Activated CD8-positive, alpha-beta memory T cell treated with anti-CD3 and anti-CD28 coated beads, Interleukin-2, amount 10 ng/mL, durations not matched to agents 7 days and 5 days (primary cell): ENCODE measurements around the gene CYP46A1. TPM values are rescaled to one million over a fixed set of nuclear protein-coding genes. Genes with fewer than 3 reads are reported as not detected.

Source experiments
- ATAC-seq: fragments of 150-1000 bp; cut with Tn5 transposase; one replicate; pipeline ENCODE4 v1.10.0; 2021; ENCODE audit warnings: moderate library complexity
- CTCF ChIA-PET: fragments of 350-600 bp; sonication (Branson Sonifier 250); formaldehyde crosslinking; loops from one replicate; lab custom pipeline; 2021; ENCODE audit warnings: antibody characterized with exemption; lab: Charles Lee
- DNase-seq: peaks from one replicate; pipeline ENCODE4 v3.0.0-alpha.2; 2020
- H3K27ac Mint-ChIP-seq: one replicate; pipeline ENCODE4 v1.8.0; 2021; ENCODE audit warnings: mild to moderate bottlenecking, mixed read lengths
- H3K27me3 Mint-ChIP-seq: one replicate; pipeline ENCODE4 v1.8.0; 2021; ENCODE audit warnings: mixed read lengths
- H3K36me3 Mint-ChIP-seq: one replicate; pipeline ENCODE4 v1.8.0; 2021; ENCODE audit warnings: mild to moderate bottlenecking, mixed read lengths
- H3K4me1 Mint-ChIP-seq: one replicate; pipeline ENCODE4 v1.8.0; 2021; ENCODE audit warnings: mixed read lengths
- H3K4me3 Mint-ChIP-seq: one replicate; pipeline ENCODE4 v1.8.0; 2021; ENCODE audit warnings: mild to moderate bottlenecking, moderate library complexity, mixed read lengths
- H3K9me3 Mint-ChIP-seq: one replicate; pipeline ENCODE4 v1.8.0; 2022; ENCODE audit warnings: low read depth, mixed read lengths
- total RNA-seq, 2 experiments: library from RNA; stranded (reverse); gene quantifications; one replicate each; pipeline ENCODE4 v1.2.3, GENCODE V29; 2021

Gene CYP46A1
- total RNA-seq, 2 experiments from 2014 or later = 0.15 TPM; not detected in 1

DNA sequence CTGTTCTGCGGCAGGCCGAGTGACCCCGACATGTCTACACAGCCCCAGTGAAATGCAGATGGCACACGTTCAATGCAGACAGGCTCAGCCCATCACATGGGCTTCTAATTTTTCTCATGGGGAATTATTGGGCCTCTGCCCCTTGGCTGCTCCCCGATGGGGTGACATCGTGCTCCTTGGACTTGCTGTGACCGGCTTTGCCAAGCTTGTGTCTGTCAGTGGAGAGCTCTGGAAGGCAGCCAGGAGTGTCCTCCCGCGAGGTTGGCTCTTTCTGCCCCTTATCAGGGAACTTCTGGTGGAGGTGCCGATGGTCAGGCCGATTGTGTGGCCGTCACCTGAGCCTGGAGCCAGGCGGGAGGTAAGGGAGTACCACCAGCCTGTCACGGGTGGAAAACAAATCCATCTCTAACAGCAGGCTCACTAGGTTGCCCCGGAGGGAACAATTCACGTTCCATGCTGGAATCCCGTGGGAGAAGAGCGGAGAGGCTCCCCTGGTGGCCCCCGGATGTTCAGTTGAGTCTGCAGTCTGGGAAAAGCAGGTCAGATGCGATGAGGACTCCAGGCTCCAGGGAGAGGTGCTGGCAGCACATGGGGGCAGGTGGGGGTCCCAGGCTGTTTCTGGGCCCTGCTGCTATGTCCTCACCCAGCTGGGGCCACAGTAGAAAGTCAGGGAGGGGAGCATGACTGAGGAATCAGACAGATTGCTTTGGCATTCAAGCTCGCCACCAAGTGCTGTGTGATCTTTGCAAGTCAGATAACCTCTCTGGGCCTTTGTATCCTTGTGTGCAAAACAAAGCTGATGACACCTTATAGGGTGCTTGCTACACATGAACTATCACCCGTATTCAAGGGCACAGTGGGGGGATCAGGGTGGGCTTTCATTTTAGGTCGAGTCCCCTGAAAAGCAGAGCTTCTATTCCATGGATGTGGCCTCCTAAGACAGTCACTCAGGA lies 65.9 kb downstream of the CYP46A1 start:
- peaks cover 37% of the 10 kb centered on the region for H3K27me3 Mint-ChIP-seq
- H3K4me1 Mint-ChIP-seq = peaks cover 19% of the 10 kb centered on the region
- no peaks in the 10 kb centered on the region for H3K9me3 Mint-ChIP-seq
- H3K27ac Mint-ChIP-seq = no peak overlapping the region
- H3K36me3 Mint-ChIP-seq = no peaks in the 10 kb centered on the region
- no peak for DNase-seq
- H3K4me3 Mint-ChIP-seq = no peak overlapping the region
- ATAC-seq = no peak
- CTCF ChIA-PET = interaction anchor here (1.5 kb wide), 1 partner anchor 20 kb away, joined by 7 read pairs; no protein-coding TSS in a partner anchor

DNA sequence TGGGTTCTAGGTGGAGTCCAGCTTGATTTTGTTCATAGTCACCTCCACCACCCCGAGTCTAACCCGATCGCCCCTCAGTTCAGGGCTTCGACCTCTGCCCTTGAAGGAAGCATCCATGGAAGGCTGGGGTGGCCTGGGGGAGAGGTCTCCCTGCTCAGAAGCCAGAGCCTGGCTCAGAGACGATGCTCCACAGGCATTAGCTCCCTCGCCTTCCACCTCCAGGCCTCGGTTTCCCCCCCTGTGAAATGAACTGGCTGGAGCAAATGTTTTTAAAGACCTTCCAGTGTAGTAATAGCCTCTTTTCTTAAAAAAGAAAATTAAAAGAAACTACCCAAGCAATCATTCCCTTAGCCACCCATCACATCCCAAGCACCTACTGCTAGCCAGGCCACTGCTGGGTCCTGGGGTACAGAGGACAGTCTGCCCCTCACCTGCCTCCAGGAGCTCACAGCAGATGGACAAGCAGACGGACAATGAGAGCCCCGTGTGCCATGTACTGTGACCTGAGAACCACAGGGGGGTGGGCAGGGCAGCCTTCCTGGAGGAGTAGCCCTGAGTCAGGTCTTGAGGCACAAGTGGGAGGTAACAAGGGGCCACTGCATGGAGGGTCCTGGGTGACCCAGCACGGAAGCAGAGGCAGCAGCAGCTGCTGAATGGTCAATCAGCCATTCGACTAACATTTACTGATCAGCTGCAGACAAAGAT lies 66.8 kb downstream of the CYP46A1 start:
- CTCF ChIA-PET = interaction anchor here (1.0 to 1.5 kb wide), 2 partner anchors 20 to 21 kb away, joined by 3 to 7 read pairs; no protein-coding TSS in a partner anchor

DNA sequence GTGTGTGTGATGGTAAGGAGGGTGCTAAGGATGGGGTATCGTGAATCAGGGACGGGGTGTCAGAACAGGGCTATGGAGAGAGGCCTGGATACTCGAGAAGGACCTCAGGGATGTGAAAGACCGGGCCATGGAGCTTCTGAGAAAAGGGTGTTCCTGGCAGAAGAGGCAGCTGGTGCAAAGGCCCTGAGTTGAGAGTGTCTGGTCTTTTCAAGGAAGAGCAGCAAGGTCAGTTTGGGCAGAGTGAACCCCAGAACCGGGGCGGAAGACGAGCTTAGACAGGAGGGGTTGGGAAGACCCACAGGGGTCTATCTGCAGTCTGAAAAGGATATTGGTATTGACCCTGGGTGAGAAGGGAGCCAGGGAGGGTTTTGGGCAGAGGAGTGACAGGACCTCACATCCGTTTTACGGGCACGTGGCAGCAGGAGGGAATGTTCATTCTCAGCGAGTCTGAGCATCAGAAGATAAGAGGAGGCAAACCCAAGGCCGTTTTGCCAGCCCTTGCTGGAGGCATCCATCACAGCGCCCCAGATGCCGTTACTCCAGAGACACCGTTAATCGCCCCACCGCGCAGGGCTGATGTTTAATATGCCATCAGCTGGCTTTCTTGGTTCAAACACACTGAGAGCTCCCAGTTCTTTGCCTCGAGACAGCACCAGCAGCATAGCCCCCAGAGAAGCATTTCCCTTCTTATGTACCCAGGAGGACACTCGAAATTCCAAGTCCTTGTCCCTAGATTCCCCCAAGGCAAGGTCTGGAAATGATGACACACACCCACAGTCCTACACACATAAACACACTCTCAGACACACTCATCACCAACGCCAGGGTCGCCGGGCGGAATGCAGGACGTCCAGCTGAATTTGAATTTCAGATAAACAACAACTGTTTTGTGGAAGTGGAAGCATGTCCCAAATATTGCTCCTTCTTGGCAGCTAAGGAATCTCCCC lies 67.7 kb downstream of the CYP46A1 start:
- no peaks in the 10 kb centered on the region for H3K9me3 Mint-ChIP-seq
- DNase-seq = no peak
- H3K36me3 Mint-ChIP-seq = no peaks in the 10 kb centered on the region
- H3K4me3 Mint-ChIP-seq = no peak overlapping the region
- no peak for ATAC-seq
- peaks cover 30% of the 10 kb centered on the region for H3K27me3 Mint-ChIP-seq
- CTCF ChIA-PET = interaction anchor here (1.0 kb wide), 1 partner anchor 21 kb away, joined by 3 read pairs; no protein-coding TSS in a partner anchor
- H3K27ac Mint-ChIP-seq = no peak overlapping the region
- peaks cover 19% of the 10 kb centered on the region for H3K4me1 Mint-ChIP-seq

More for the DNA sequence above, 66.8 kb downstream of the CYP46A1 start:
- Mint-ChIP-seq H3K4me1 (peaks cover 19% of the 10 kb centered on the region), H3K27me3 (peaks cover 32% of the 10 kb centered on the region), H3K36me3 (no peaks in the 10 kb centered on the region), H3K9me3 (no peaks in the 10 kb centered on the region), H3K27ac (no peak overlapping the region), H3K4me3 (no peak overlapping the region)
- DNase-seq (no peak), ATAC-seq (no peak)

DNA sequence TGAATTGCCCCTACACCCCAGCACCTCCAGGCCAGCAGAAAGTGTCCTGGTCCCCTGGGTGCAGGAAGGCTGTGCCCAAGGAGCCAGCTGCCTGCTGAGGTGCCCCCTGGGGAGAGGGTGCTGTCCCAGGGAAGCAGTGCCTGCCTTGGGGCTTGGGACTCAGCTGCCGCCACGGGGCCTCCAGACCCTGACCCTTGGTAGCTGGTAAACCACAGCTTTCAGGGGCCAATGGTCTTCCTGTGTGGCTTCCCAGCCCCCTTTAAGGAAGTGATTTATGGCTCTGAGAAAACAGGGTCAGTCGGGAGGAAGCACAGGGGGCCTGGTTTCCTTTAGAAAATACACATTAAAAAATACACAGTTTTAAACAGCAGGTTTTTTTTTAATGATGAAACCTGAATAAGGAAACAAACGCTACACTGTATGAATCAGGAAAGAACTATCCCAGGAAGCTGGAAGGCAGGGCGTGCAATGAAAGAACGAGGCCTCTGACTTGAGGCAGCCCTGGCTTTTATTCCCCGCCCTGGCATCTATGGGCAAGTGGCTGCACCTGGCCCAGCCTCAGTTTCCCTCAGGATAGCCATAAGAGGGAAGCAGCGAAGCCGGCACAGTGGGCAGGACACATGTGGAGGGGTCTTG lies 68.5 kb downstream of the CYP46A1 start:
- ATAC-seq (no peak), DNase-seq (no peak)
- Mint-ChIP-seq H3K4me1 (peaks cover 19% of the 10 kb centered on the region), H3K27ac (no peak overlapping the region), H3K9me3 (no peaks in the 10 kb centered on the region), H3K36me3 (no peaks in the 10 kb centered on the region), H3K27me3 (peaks cover 30% of the 10 kb centered on the region), H3K4me3 (no peak overlapping the region)
- CTCF ChIA-PET = no interaction called here

DNA sequence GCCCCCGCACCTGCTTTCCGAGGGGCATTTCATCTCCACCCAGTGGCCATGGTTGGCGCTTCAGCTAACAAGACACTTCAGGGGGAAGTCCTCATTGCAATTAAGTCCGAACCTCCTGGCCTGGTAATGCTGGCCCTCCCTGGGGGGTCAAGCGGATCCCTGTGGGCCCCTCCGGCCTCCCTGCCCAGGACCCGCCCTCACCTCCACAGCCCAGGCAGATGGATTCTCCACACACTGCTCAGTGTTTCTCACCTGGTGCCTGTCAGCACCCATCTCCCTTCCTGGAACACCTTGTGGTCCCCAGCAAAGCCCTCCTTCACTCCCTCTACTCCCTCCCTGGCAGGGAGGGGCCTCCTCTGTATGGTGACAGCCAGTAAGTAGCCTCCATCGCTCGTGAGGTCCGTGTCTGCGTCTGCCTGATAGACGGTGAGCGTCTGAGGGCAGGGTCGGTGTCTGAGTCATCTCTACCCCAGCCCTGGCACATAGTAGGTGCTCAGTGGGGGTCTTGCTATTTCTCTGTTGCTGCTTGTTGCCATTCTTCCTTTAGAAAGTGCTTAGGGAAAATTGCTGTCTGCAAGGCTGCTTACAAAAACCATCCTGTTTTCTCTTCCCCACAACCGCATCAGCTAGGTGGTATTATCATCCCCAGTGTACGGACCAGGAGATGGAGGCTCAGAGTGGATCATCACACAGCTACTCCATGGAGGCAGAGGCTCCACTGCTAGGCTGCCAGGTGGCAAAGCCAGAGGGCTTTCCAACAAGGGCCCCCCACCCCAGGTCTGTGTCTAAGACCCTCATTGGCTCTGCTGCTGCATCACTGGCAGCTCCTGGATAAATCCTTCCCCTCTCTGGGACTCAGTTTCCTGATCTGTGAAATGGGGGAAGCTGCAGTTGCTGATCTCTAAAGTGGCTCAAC lies 69.4 kb downstream of the CYP46A1 start:
- ATAC-seq (no peak), DNase-seq (no peak)
- Mint-ChIP-seq H3K27ac (no peak overlapping the region), H3K4me3 (no peak overlapping the region), H3K27me3 (peaks cover 30% of the 10 kb centered on the region), H3K36me3 (no peaks in the 10 kb centered on the region), H3K4me1 (peaks cover 23% of the 10 kb centered on the region), H3K9me3 (no peaks in the 10 kb centered on the region)
- CTCF ChIA-PET = interaction anchor here (1.0 kb wide), 1 partner anchor 23 kb away, joined by 4 read pairs; no protein-coding TSS in a partner anchor

DNA sequence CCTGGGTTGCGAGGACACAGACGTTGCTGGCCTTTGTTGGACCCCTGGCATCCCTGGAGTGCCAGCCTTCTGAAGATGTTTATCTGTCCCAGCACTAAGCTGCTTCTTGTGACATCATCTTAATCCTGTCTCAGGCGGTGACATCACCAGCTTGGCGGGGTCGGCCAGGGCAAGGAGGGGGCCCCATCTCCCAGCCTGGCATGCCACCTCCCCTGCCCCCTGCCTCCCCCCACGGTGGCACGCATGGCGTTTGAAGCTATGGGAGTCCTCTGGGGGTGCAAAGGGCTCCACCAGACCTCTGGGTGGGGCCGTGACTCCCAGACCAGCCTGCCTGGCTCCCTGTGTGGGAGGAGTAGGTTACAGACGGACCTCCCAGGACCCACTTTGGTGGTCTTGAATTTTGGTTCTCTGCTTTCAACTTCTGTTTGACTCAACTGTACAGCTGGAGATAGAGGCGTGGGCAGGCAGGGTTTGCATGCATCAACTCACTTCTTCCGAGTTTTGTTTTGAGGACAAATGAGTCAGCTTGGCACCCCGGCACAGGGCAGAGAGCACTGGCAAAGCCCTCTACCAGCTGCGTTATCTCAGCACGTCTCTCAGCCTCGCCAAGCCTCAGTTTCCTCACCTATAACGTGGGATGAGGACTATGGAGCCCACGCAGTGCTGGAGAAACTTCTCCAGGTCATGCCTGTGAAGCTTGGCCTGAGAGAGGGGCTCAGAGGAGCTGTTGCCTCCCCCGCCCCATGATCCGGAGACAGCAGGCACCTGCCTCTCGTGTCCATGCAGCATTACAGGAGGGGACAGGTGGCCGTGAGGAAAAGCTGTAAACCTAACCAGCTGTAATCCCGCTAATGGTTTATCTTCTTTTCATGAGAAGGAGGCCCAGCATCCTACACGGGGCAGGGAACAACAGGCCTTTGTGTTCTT lies 70.3 kb downstream of the CYP46A1 start:
- ATAC-seq (no peak), DNase-seq (no peak)
- Mint-ChIP-seq H3K4me1 (peaks cover 23% of the 10 kb centered on the region), H3K9me3 (no peaks in the 10 kb centered on the region), H3K4me3 (no peak overlapping the region), H3K27me3 (peaks cover 30% of the 10 kb centered on the region), H3K36me3 (no peaks in the 10 kb centered on the region), H3K27ac (no peak overlapping the region)
- CTCF ChIA-PET = interaction anchor here (0.7 to 1.0 kb wide), 2 partner anchors 24 to 145 kb away, joined by 3 to 4 read pairs; no protein-coding TSS in a partner anchor

DNA sequence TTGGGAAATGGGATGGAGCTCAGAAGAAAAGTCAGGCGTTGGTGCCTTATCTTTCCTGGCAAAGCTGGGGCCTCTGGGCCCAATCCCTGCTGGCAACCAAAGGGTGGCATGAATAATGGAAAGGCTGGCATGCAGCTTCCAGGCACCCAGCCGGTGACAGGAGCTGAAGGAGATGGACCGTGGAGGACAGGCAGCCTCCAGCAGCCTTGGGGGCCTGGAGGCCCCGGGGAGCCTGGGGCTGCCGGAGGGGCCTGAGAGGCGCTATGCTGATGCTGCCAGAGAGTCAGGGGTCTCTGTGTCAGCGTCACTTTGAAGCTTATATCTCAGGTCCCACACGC lies 70.9 kb downstream of the CYP46A1 start:
- no peak for ATAC-seq
- H3K9me3 Mint-ChIP-seq = no peaks in the 10 kb centered on the region
- H3K4me1 Mint-ChIP-seq = peaks cover 23% of the 10 kb centered on the region
- no peaks in the 10 kb centered on the region for H3K36me3 Mint-ChIP-seq
- peaks cover 30% of the 10 kb centered on the region for H3K27me3 Mint-ChIP-seq
- CTCF ChIA-PET = interaction anchor here (0.7 to 0.9 kb wide), 2 partner anchors 9 to 144 kb away, joined by 3 read pairs; no protein-coding TSS in a partner anchor
- no peak overlapping the region for H3K27ac Mint-ChIP-seq
- H3K4me3 Mint-ChIP-seq = no peak overlapping the region
- DNase-seq = no peak

DNA sequence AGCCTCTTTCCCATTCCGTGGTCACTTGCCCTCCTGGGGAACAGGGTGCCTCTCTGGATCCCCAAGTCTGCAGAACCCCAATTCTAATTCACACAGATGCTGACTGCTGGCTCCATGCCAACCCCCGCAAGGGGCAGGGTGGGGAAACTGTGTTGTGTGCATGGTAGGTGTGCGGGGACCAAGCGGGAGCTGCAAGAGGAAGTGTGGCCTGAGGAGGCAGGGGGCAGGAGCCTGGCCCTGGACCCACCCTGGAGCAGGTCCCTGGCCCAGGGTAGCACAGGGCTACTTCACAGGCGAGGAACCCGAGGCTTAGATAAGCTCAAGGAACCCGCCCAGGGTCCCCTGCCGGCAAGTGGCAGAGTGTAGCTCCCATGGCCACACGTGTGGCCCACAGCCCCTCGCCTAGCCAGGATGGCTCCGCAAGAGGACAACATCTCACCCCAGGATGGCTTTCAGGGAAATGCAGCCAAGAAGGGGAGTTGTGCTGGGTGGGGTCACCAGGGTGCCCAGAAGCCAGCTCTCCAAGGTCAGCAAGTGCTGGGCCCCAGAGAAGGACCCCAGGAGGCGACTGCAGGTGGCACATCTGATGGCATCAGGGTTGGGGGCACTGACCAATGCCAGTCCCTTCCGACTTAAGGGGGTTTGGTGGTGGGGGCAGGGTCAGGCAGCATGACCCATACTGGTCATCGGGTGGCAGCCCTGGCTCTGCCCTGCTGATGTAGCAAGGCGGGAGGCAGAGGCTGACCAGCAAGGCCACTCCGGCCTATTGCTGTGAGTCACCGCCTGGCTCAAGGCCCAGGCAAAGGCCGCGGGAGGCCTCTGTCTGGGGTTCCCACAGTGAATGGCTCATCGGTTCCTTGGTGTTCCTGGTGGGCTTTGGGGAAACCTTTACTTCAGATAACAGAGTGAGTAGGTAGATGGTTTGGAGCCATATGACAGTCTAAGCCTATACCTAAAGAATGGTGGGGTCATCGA lies 71.8 kb downstream of the CYP46A1 start:
- H3K36me3 Mint-ChIP-seq = no peaks in the 10 kb centered on the region
- CTCF ChIA-PET = interaction anchor here (0.9 kb wide), 1 partner anchor 8 kb away, joined by 3 read pairs; no protein-coding TSS in a partner anchor
- DNase-seq (no peak), ATAC-seq (no peak)
- H3K4me1 Mint-ChIP-seq = peaks cover 23% of the 10 kb centered on the region
- no peak overlapping the region for H3K27ac Mint-ChIP-seq
- H3K27me3 Mint-ChIP-seq = peaks cover 30% of the 10 kb centered on the region
- H3K9me3 Mint-ChIP-seq = no peaks in the 10 kb centered on the region
- H3K4me3 Mint-ChIP-seq = no peak overlapping the region

DNA sequence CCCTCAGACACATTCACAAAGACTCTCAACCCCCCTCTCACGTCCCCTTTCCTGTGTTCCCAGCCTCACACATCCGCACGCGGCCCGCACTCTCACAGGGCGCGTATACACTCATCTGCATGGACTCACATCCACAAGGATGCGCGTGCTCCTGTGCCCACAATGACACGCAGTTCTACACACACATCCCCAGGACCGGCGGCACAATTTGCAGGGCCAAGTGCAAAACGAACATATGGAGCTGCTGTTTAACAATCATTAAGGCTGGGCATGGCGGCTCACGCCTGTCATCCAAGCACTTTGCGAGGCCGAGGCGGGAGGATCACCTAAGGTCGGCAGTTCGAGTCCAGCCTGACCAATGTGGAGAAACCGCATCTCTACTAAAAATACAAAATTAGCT lies 72.7 kb downstream of the CYP46A1 start:
- ATAC-seq (no peak), DNase-seq (no peak)
- Mint-ChIP-seq H3K36me3 (no peaks in the 10 kb centered on the region), H3K4me1 (peaks cover 23% of the 10 kb centered on the region), H3K9me3 (no peaks in the 10 kb centered on the region), H3K4me3 (no peak overlapping the region), H3K27me3 (peaks cover 25% of the 10 kb centered on the region), H3K27ac (no peak overlapping the region)
- CTCF ChIA-PET = no interaction called here
